Pancreas (tissue), 10 donors: Measurements from ENCODE around the gene KIF11. TPM values are rescaled to one million over a fixed set of nuclear protein-coding genes. Genes with fewer than 3 reads are reported as not detected.

ENCODE experiments used
- ATAC-seq, 4 donors: fragments of 200-7000 bp; cut with Tn5 transposase; one replicate each; pipeline versions ENCODE4 v1.8.0 to v1.9.1; 2020; ENCODE audit warnings: mild to moderate bottlenecking in 4 of 4, moderate library complexity in 4 of 4
- DNase-seq, 6 donors: peaks; one replicate each; pipeline ENCODE4 v3.0.0-alpha.2; 2020
- FAIRE-seq: peaks from 2 replicates; lab custom pipeline; 2012; peaks lifted over from hg19 to GRCh38; lab: Jason Lieb, UNC
- H3K27ac ChIP-seq, 4 donors: fragments of 200-600 bp; sonication (generic); 1 replicate in 3 of 4; 2 replicates in 1 of 4; pipeline versions ENCODE4 v1.5.0 to v1.8.0; 2020
- H3K27me3 ChIP-seq, 4 donors: fragments of 200-600 bp; one replicate each; pipeline ENCODE4 v1.8.0; 2021
- H3K36me3 ChIP-seq, 3 donors: fragments of 200-600 bp; sonication (generic) in 1 of 3; one replicate each; pipeline versions ENCODE4 v1.5.0 to v1.8.0; 2020 to 2021
- H3K4me1 ChIP-seq, 3 donors: fragments of 200-600 bp; one replicate each; pipeline ENCODE4 v1.8.0; 2021
- H3K4me3 ChIP-seq, 4 donors: fragments of 200-600 bp; sonication (generic) in 2 of 4; one replicate each; pipeline versions ENCODE4 v1.5.0 to v1.8.0; 2020 to 2021
- H3K9me3 ChIP-seq, 4 donors: fragments of 200-600 bp; one replicate each; pipeline ENCODE4 v1.8.0; 2021
- WGBS, 2 donors: extraction: QIAGEN DNeasy Blood & Tissue Kit; methylation state at CpG; one replicate each; pipeline ENCODE4 v1.1.7; 2013; 5-methylcytosine and 5-hydroxymethylcytosine counted together
- intact Hi-C, 3 donors: fragments of 100-400 bp; cut with DNase I; formaldehyde crosslinking; loops; one replicate each; pipeline versions ENCODE4 v1.11.1 to v1.14.2; 2022
- polyA plus RNA-seq, 2 donors: library from polyadenylated mRNA; stranded (reverse); fragments of 200-250 nt; gene quantifications; one replicate each; pipeline ENCODE4 v1.2.3, GENCODE V29; 2013
- total RNA-seq, 6 donors: library from RNA; stranded (reverse); fragmentation: NEBNext Ultra II Directional in 4 of 6; extraction: Animal tissue kit (Norgen Biotek cat#: 25700) in 4 of 6; gene quantifications; one replicate each; pipeline versions ENCODE4 v1.2.1 to v1.2.4, GENCODE V29; 2021 to 2023
- TF ChIP-seq, protein P1 (sequence below), 4 donors: fragments of 200-600 bp; sonication (generic) in 3 of 4; IDR thresholded peaks; one replicate each; pipeline versions ENCODE4 v1.5.0 to v1.8.0; 2021; ENCODE audit warnings: antibody characterized with exemption in 4 of 4
- donor health status: healthy with polysubstance abuse.
- donor health status: DM: no; HTN: no; CAD: no; lungs with moderate emphysema.
- donor health status: DM: no; HTN: no; CAD: no.
- donor health status: control.
- donor health status: control.
- donor health status: Bipolar disorder and iron deficiency.
- donor health status: DM: yes; HTN: yes; CAD: no.
- donor health status: DM: no; HTN: no; CAD: no.
- donor health status: DM: no; HTN: no; CAD: no.
- donor health status: DM: yes; HTN: yes; CAD: no.

KIF11 gene
- total and polyA plus RNA-seq, 8 donors = 0.19 to 1.1 (median 0.41) TPM

DNA sequence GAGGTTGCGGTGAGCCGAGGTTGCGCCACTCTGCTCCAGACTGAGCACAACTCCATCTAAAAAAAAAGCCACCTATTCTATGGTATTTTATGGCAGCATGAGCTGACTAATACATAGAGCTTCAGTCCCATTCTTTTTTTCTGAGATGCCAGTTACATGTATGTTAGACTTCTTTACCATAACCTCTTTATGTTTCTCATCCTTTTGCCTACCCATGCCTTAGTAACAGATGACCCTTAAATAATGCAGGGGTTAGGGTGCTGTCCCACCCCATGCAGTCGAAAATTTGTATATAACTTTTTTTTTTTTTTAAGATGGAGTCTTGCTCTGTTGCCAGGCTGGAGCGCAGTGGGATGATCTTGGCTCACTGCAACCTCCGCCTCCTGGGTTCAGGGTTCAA lies 74.1 kb downstream of the KIF11 start:
- no peak for DNase-seq
- TF ChIP-seq, protein P1, sequence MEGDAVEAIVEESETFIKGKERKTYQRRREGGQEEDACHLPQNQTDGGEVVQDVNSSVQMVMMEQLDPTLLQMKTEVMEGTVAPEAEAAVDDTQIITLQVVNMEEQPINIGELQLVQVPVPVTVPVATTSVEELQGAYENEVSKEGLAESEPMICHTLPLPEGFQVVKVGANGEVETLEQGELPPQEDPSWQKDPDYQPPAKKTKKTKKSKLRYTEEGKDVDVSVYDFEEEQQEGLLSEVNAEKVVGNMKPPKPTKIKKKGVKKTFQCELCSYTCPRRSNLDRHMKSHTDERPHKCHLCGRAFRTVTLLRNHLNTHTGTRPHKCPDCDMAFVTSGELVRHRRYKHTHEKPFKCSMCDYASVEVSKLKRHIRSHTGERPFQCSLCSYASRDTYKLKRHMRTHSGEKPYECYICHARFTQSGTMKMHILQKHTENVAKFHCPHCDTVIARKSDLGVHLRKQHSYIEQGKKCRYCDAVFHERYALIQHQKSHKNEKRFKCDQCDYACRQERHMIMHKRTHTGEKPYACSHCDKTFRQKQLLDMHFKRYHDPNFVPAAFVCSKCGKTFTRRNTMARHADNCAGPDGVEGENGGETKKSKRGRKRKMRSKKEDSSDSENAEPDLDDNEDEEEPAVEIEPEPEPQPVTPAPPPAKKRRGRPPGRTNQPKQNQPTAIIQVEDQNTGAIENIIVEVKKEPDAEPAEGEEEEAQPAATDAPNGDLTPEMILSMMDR (IDR thresholded peaks at IDR 0.05) = no peak
- Histone ChIP-seq H3K27ac (no peak overlapping the region), H3K27me3 (no peaks in the 10 kb centered on the region), H3K36me3 (no peaks in the 10 kb centered on the region), H3K4me3 (no peak overlapping the region), H3K9me3 (no peaks in the 10 kb centered on the region), H3K4me1 (no peaks in the 10 kb centered on the region)
- 95% methylated on average over 6 of the region's 6 CpGs for WGBS, 2 donors
- intact Hi-C loops = no loop called here
- FAIRE-seq = no peak
- no peak for ATAC-seq

DNA sequence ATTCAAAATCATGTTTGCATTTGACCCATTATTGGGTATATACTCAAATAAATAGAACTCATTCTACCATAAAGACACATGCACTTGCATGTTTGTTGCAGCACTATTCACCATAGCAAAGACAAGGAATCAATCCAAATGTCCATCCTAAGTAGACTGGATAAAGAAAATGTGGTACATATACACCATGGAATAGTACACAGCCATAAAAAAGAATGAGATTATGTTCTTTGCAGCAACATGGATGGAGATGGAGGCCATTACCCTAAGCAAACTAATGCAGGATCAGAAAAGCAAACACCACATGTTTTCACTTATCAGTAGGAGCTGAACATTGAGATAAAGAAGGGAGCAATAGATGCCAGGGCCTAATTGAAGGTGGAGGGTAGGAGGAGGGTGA lies 84.8 kb downstream of the KIF11 start:
- FAIRE-seq (no peak), DNase-seq (no peak)
- intact Hi-C loops = no loop called here

DNA sequence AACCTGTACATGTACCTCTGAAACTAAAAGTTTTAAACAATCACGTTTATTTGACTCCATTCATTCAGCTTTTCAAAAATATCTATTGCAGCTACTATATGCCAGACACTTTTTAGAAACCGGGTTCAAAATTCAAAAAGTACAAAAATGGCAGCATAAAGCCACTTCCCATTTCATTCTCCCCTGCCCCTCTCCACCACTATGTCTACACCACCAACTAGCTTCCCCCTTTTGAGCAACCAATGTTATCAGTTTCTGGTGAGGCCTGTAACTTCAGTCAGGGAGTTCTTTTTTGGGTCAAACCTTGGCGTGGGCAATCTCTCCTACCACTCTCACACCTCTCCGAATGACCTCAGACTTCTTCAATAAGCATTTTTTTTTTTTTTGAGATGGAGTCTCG lies 85.3 kb downstream of the KIF11 start:
- no peak for ATAC-seq
- H3K4me1 ChIP-seq = no peaks in the 10 kb centered on the region
- no peak overlapping the region for H3K27ac ChIP-seq
- 92 to 94% methylated on average over 5 of the region's 5 CpGs for WGBS, 2 donors
- no peaks in the 10 kb centered on the region for H3K27me3 ChIP-seq
- H3K9me3 ChIP-seq = no peaks in the 10 kb centered on the region
- intact Hi-C loops = no loop called here
- DNase-seq = no peak
- TF ChIP-seq, protein P1 (IDR thresholded peaks at IDR 0.05) = no peak
- H3K36me3 ChIP-seq = no peaks in the 10 kb centered on the region
- no peak overlapping the region for H3K4me3 ChIP-seq
- FAIRE-seq = no peak

More for the DNA sequence above, 84.8 kb downstream of the KIF11 start:
- H3K9me3 ChIP-seq = no peaks in the 10 kb centered on the region
- H3K4me1 ChIP-seq = no peaks in the 10 kb centered on the region
- TF ChIP-seq, protein P1 (IDR thresholded peaks at IDR 0.05) = no peak
- no peak overlapping the region for H3K4me3 ChIP-seq
- no peak overlapping the region for H3K27ac ChIP-seq
- H3K36me3 ChIP-seq = no peaks in the 10 kb centered on the region
- ATAC-seq = no peak
- H3K27me3 ChIP-seq = no peaks in the 10 kb centered on the region

DNA sequence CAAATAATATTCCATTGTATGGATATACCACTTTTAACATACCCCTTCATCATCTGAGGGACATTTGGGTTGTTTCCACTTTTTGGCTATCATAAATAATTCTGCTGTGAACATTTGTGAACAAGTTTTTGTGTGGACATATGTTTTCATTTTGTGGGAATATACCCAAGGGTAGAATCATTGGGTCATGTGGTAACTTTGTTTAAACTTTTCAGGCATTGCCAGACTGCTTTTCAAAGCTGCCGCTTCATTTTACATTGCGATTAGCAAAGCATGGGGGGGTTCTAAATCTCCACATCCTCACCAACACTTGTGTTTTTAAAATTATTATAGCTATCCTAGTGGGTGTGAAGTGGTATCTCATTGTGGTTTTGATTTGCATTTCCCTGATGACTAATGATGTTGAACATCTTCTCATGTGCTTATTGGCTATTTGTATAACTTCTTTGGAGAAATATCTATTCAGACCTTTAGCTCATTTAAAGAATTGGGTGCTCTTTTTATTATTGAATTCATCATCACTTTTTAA lies 88.4 kb downstream of the KIF11 start:
- no peak overlapping the region for H3K4me3 ChIP-seq
- no peaks in the 10 kb centered on the region for H3K27me3 ChIP-seq
- TF ChIP-seq, protein P1 (IDR thresholded peaks at IDR 0.05) = no peak
- FAIRE-seq (no peak), ATAC-seq (no peak), DNase-seq (no peak)
- H3K27ac ChIP-seq = no peak overlapping the region
- intact Hi-C loops = no loop called here
- no peaks in the 10 kb centered on the region for H3K9me3 ChIP-seq
- 94 to 98% methylated on average over 2 of the region's 2 CpGs for whole genome bisulfite sequencing, 2 donors
- H3K4me1 ChIP-seq = no peaks in the 10 kb centered on the region
- H3K36me3 ChIP-seq = no peaks in the 10 kb centered on the region

DNA sequence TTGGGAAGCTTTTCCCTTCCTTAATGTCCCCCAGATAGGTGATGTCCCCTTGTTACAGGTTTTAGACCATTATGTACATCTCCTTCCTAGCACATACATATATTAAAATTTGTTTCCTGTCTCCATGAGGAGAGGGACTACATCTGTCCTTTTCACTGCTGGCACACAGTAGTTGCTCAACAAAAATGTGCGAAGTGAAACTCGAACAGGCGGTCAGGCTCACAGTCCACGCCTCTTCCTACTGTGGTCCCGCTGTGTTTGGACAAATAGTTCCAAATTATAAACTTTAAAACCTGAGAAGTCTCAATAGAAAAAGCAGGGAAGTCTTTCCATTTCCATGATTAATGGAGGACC lies 95.6 kb downstream of the KIF11 start:
- WGBS, 2 donors = 64 to 67% methylated on average over 5 of the region's 5 CpGs
- Histone ChIP-seq H3K36me3 (peaks cover 0 to 4% (median 0%) of the 10 kb centered on the region in 3 donors), H3K27me3 (no peaks in the 10 kb centered on the region), H3K27ac (peak overlapping the region; percentile 67 to 81 (median 78)), H3K4me1 (peaks cover 3 to 12% (median 9%) of the 10 kb centered on the region in 3 donors), H3K9me3 (no peaks in the 10 kb centered on the region), H3K4me3 (peak overlapping the region; percentile 47 to 86 (median 66))
- intact Hi-C loops = no loop called here
- DNase-seq (no peak), ATAC-seq (no peak), FAIRE-seq (no peak)
- TF ChIP-seq, protein P1 (IDR thresholded peaks at IDR 0.05) = no peak
